ENCODE data around the gene VCPKMT. TPM values are rescaled to one million over a fixed set of nuclear protein-coding genes. Genes with fewer than 3 reads are reported as not detected.

Gene VCPKMT
- total and polyA plus RNA-seq, 9 of the 15 experiments (the other 6 are each of a cell fraction or from before 2014, with no cell fraction given): 2.7 to 7.8 (median 6.3) TPM

- in situ Hi-C loops (cut with MboI): no loop called here
- DNase-seq (ENCODE audit: extremely low read depth in 1 of 4, low spot score in 3 of 4) (no peak), ATAC-seq (no peak), FAIRE-seq (no peak)
- no peaks in the 10 kb centered on the region for H3K9me3 ChIP-seq (replicated peaks; ENCODE audit: control insufficient read depth, insufficient read depth, low read depth, low read length)
- intact Hi-C loops (cut with micrococcal nuclease): loop anchor here (5.0 kb wide), 1 partner anchor 63 kb away; no protein-coding TSS in a partner anchor
- ChIA-PET POLR2A (no interaction called here), CTCF (ENCODE audit: low intra/inter-chr PET ratio) (no interaction called here)
- H3K4me2 ChIP-seq (ENCODE audit: insufficient read depth, low read length): no peak overlapping the region; the same call in 1 of the 2 replicates
- no TSS peak for BruUV-seq (replicated peaks)
- H3K36me3 ChIP-seq (ENCODE audit: control insufficient read depth, insufficient read depth, low read length): no peaks in the 10 kb centered on the region
- H3K4me1 ChIP-seq (replicated peaks in 1 of 2; ENCODE audit: control insufficient read depth in 2 of 2, insufficient read depth in 2 of 2, low read length in 2 of 2): peaks cover 29 to 43% of the 10 kb centered on the region in 2 experiments
- 8% methylated on average over 4 of the region's 4 CpGs for WGBS (ENCODE audit: insufficient coverage, low coverage, missing lambda C conversion rate)
- no peak overlapping the region for H3K4me3 ChIP-seq
- H3K27me3 ChIP-seq (ENCODE audit: control insufficient read depth in 2 of 2, insufficient read depth in 2 of 2, low read length in 2 of 2): no peaks in the 10 kb centered on the region
- H3K27ac ChIP-seq (ENCODE audit: extremely low read depth, low read depth, low read length): no peak overlapping the region
- H3K9ac ChIP-seq (ENCODE audit: insufficient read depth in 1 of 2, low read depth in 2 of 2, low read length in 2 of 2): no peak overlapping the region
- H4K20me1 ChIP-seq (replicated peaks; ENCODE audit: control insufficient read depth, insufficient read depth, low read length): no peaks in the 10 kb centered on the region
- H3K9me1 ChIP-seq (ENCODE audit: control insufficient read depth, insufficient read depth, low read length): peaks cover 3% of the 10 kb centered on the region
- H3K79me2 ChIP-seq (ENCODE audit: control insufficient read depth, insufficient read depth, low read length): no peaks in the 10 kb centered on the region
- H2AFZ ChIP-seq (ENCODE audit: low read depth, low read length): peak overlapping the region; percentile 61
- TF ChIP-seq SOX6 (IDR thresholded peaks at IDR 0.05): peak; percentile 40; the same call in 1 of the 2 replicates
- no peak for TF ChIP-seq RFX7 (CRISPR knock-in tag; IDR thresholded peaks at IDR 0.05)
- TF ChIP-seq REST (IDR thresholded peaks at IDR 0.05; ENCODE audit: borderline replicate concordance): peak; percentile 67
- no peak for TF ChIP-seq REST (CRISPR knock-in tag; IDR thresholded peaks at IDR 0.05; ENCODE audit: low read depth)
- TF ChIP-seq MYC (IDR thresholded peaks at IDR 0.05; ENCODE audit: low read depth, low read length): 0 out of 2 replicates have a peak, but pooled peaks have one; percentile 39
- TF ChIP-seq MYC (CRISPR knock-in tag; IDR thresholded peaks at IDR 0.05; ENCODE audit: borderline replicate concordance, low read depth): no peak
- TF ChIP-seq ZNF592 (IDR thresholded peaks at IDR 0.05): 0 out of 2 replicates have a peak, but pooled peaks have one; percentile 32
- TF ChIP-seq CEBPG (CRISPR knock-in tag; IDR thresholded peaks at IDR 0.05): no peak
- peak; percentile 11 to 31; a peak in 2 of 4 replicates for TF ChIP-seq CEBPG (tag; conservative IDR thresholded peaks at IDR 0.05 in 1 of 2, IDR thresholded peaks at IDR 0.05 in 1 of 2)
These were observed 51.4 kb downstream of the VCPKMT start for GRCh38 chr14:50064993-50065392.

Measured in K562 (cell line).